Measurements from ENCODE around the gene FOXP1. TPM values are rescaled to one million over a fixed set of nuclear protein-coding genes. Genes with fewer than 3 reads are reported as not detected.

The FOXP1 gene
- total RNA-seq, 1 donor from 2014 or later: 33.2 TPM

- TF ChIP-seq CTCF (IDR thresholded peaks at IDR 0.05; ENCODE audit: insufficient read depth, low read length, severe bottlenecking): no peak
- Histone ChIP-seq H3K36me3 (ENCODE audit: control insufficient read depth, insufficient read depth, low read length) (no peaks in the 10 kb centered on the region), H3K4me3 (ENCODE audit: low read depth, low read length) (peak overlapping the region; percentile 85), H3K27me3 (ENCODE audit: control insufficient read depth, insufficient read depth, low read length) (no peaks in the 10 kb centered on the region)
- FAIRE-seq (no peak), DNase-seq (ENCODE audit: low read depth) (no peak)
Observed at GRCh38 chr3:71582036-71582611, 1.4 kb downstream of the FOXP1 start.

GRCh38 chr3:71581457-71582035 is 2.0 kb downstream of the FOXP1 start:
- FAIRE-seq (no peak), DNase-seq (ENCODE audit: low read depth) (no peak)
- no peak for TF ChIP-seq CTCF (IDR thresholded peaks at IDR 0.05; ENCODE audit: insufficient read depth, low read length, severe bottlenecking)
- H3K27me3 ChIP-seq (ENCODE audit: control insufficient read depth, insufficient read depth, low read length): no peaks in the 10 kb centered on the region
- no peaks in the 10 kb centered on the region for H3K36me3 ChIP-seq (ENCODE audit: control insufficient read depth, insufficient read depth, low read length)
- H3K4me3 ChIP-seq (ENCODE audit: low read depth, low read length): peak overlapping the region; percentile 85

- Histone ChIP-seq H3K36me3 (ENCODE audit: control insufficient read depth, insufficient read depth, low read length) (no peaks in the 10 kb centered on the region), H3K27me3 (ENCODE audit: control insufficient read depth, insufficient read depth, low read length) (no peaks in the 10 kb centered on the region), H3K4me3 (ENCODE audit: low read depth, low read length) (peak overlapping the region; percentile 85)
- no peak for FAIRE-seq
- peak; percentile 17 for DNase-seq (ENCODE audit: low read depth)
- TF ChIP-seq CTCF (IDR thresholded peaks at IDR 0.05; ENCODE audit: insufficient read depth, low read length, severe bottlenecking): no peak
Observed at GRCh38 chr3:71580636-71581456, 2.7 kb downstream of the FOXP1 start.

- no peak for FAIRE-seq
- DNase-seq (ENCODE audit: low read depth): peak; percentile 46
- Histone ChIP-seq H3K4me3 (ENCODE audit: low read depth, low read length) (no peak overlapping the region), H3K36me3 (ENCODE audit: control insufficient read depth, insufficient read depth, low read length) (no peaks in the 10 kb centered on the region), H3K27me3 (ENCODE audit: control insufficient read depth, insufficient read depth, low read length) (no peaks in the 10 kb centered on the region)
- TF ChIP-seq CTCF (IDR thresholded peaks at IDR 0.05; ENCODE audit: insufficient read depth, low read length, severe bottlenecking): no peak
Observed at GRCh38 chr3:71579935-71580406, 3.6 kb downstream of the FOXP1 start.

GRCh38 chr3:71579326-71579934 is 4.1 kb downstream of the FOXP1 start:
- TF ChIP-seq CTCF (IDR thresholded peaks at IDR 0.05; ENCODE audit: insufficient read depth, low read length, severe bottlenecking): no peak
- Histone ChIP-seq H3K4me3 (ENCODE audit: low read depth, low read length) (no peak overlapping the region), H3K27me3 (ENCODE audit: control insufficient read depth, insufficient read depth, low read length) (no peaks in the 10 kb centered on the region), H3K36me3 (ENCODE audit: control insufficient read depth, insufficient read depth, low read length) (no peaks in the 10 kb centered on the region)
- DNase-seq (ENCODE audit: low read depth) (peak; percentile 52), FAIRE-seq (no peak)

Measured in bronchial epithelial cell (primary cell).